Suppressor macrophage treated with lipopolysaccharide for 4 hours (primary cell): Measurements from ENCODE around the gene LENG1.

Source experiments
- DNase-seq: peaks from one replicate; pipeline ENCODE4 v3.0.0-alpha.2; 2020

LENG1 gene

DNA sequence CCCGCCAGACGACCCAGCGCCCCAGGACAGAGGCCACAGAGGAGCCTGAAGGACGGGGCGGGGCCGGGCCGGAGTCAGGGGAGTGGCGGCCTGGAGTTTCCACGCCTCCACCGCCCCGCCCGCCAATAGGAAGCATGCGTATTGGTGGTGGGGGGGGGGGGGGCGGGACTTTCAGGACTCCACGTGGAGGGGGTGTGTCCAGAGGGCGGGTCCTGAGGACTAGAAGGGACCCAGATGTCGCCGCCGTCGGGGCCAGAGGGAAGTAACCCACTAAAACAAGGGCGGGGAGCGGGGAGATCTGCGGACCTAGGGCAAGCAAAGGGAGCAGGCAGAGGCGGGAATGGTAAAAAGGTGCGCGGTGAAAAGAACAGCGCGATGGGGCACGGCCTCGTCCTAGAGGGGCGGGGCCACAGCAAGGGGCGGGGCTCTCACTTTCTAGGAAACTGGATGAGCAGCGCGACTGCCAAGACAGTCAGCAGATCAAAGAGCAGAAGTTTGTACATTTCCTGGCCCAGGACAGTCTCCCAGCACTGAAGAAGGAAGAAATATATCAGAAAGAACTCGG, 2.8 kb upstream of the LENG1 start:
- DNase-seq = peak; percentile 94

DNA sequence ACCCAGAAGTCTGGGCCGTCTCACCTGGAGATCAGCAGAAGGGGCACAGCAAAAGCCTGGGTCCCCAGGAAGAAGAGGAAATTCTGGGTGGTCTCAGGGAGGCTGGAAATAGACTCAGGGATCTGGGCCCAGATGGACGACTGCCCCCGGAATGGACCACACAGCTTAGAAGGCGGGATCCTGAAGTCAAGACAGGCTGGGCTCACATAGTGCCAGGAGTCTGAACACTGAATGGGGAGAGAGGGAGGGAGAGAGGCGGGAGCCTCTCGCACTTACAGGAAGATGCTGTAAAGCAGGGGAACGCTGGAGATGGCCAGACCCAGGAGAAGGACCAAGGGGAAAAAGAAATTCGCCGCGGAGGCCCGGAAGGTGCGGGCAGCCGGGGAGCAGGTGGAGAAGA, 1.3 kb upstream of the LENG1 start:
- no peak for DNase-seq

DNA sequence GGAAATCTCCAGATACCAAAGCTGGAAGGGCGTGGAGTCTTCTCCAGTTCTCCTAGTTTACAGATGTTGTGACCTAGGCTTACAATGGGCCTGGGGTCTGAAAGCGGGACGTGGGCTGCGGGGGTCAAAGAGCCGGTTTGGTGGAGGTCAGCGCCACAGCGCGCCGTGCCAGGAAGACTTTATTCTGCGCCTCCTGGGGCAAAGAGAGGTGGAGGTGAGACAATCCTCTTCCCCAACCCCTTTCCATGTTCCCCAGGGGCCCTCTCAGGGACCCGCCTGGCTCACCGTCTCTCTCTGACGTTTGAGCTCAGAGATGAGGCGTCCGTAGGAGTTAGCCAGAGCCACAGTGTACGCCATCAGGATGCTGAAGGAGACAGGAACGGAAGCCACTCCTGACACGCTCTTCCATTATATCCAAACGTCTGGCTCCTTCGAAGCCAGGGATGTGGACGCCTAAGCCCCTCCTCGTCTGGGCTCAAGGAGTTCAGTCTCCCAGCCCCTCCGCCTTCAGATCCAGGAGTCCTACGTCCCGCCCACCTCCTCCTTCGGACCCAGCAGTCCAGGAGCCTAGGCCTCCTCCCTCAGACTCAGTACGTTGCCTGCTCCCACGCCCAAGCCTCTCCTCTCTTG, 776 bp upstream of the LENG1 start:
- no peak for DNase-seq

DNA sequence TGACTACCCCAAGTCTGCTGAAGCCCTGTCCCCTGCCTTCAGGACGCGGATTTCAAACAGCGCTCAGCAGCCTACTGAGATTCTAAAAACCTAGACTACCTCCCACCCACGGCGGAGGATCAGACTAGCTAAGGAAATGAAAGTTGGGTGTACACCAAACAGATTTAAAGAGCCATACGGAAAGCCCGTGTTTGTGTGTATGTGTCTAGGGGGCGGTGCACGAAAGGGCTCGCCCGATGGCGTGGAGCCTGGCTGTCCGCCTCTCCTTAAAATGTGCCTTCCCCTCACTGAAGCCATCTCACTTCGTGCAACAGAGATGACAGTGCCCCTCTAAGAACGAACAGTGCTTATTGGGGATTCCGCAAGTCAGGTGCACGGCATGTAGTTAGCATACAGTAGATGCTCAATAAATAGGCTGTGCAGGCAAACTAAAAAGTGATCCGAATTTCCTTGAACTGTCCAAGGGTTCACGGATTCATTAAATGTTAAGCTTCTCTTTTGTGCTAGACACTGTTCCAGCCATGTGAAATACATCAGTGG, 639 bp downstream of the LENG1 start:
- DNase-seq = peak; percentile 54

DNA sequence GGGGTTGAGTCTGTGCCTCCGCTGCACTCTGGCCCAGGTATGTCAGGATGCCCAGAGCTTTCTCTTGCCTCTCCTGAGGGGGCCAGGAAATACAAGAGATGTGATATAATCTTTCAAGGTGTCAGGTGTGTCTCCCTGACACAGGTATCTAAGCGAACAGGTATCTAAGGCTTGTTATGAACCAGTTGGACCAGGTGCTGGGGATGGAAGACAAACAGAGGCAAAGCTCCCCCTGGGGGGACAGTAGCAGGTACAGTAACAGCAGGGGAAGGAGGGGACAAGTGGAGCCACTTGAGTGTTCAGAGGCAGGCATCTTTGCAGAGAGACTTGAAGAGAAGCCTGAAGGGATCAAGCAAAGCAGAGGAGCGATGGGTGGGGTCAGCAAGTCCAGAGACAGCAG, 2.6 kb downstream of the LENG1 start:
- DNase-seq = no peak

DNA sequence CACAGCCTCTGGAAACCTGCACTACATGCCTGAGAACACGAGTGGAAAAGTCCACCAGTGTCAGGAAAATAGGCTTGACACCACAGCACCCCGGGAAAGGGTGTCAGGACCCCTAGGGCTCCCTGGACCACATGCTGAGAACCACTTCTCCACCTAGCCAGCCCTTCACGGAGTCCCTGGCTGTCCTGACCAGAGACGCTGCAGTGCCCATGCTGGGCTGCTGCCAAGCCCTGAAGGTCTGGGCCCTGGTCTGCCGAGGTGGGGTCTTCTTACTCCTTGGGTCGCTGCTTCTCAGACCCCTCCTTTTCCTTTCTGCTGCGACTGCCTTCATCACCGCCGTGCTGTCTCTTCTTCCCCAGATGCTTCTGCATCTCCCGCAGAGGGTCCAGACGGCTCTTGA, 3.0 kb downstream of the LENG1 start:
- DNase-seq = no peak

DNA sequence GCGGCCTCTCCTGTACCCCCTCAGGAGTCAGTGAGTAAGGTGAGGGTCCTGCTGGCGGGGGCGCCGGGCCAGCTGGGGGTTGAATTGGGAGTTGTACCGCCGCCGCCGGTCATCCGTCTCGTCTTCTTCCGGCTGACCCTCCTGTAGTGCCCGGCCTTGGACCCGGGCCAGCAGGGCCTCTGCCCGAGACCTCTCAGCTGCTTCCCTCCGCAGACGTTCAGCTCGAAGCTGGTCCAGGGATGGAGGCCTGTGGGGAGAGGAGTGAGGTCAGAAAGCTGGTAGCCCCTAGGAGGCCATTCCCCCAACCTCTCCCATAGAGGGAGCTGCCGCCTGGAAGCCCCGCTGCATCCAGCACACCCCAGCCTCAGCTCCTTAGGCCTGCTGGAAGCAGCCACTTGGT, 3.8 kb downstream of the LENG1 start:
- DNase-seq = no peak

DNA sequence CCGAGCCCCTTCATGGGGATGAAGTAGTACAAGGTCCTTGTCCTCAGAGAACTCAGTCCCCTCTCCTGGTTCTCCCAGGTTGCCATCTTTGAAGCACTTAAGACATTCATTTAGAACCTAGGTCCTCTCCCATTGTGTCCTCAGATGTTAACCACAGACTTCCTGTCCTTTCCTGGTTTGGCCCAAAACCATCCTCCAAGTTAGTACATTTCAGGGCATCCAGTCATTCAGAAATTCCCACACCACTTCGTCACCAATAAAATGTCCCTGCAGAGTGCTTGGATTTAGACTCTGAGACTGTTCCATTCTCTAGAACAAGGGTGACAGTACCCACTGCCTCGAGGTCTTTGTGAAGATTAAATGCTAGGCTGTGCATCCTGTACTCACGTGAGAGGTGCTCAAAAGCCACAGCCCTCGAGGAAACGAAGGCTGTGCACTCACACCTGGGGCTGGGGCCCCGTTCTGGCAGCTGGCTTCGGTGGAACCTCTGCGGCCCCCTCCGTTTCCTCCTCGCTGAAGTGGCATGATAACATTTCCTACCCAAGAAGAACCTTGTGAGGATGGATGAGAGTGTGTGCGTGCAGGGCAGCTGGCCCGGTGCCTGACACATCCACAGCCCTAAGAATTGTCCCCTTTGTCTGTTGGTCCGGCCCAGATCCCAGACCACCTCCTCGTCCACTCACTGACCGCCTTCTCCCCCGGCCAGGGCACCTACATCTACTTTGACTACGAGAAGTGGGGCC, 4.7 kb downstream of the LENG1 start:
- no peak for DNase-seq

DNA sequence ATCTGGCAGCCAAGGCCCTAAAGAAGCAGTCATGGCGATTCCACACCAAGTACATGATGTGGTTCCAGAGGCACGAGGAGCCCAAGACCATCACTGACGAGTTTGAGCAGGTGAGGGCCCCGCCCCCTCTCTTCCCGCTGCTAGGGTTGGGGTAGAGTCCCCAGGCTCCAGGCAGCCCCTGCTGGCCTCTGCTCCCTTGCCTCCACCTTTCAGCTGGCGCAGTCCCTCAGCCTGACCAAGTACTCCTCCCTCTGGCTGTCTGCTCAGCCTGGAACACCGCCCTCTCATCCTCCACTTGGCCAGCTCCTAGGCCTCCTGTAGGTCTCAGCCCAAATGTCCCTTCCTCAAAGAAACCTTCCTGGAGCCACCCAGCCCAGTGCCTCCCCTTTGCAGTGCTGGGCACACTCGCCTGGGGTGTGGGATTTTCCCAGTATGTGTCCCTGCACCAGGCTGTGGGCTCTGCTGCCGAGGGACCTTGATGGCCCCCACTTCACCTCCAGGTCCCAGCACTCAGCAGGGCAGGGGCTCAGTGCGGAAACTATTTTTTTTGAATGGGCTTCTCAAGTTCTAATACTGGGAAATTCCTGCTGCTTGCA, 5.7 kb downstream of the LENG1 start:
- no peak for DNase-seq

DNA sequence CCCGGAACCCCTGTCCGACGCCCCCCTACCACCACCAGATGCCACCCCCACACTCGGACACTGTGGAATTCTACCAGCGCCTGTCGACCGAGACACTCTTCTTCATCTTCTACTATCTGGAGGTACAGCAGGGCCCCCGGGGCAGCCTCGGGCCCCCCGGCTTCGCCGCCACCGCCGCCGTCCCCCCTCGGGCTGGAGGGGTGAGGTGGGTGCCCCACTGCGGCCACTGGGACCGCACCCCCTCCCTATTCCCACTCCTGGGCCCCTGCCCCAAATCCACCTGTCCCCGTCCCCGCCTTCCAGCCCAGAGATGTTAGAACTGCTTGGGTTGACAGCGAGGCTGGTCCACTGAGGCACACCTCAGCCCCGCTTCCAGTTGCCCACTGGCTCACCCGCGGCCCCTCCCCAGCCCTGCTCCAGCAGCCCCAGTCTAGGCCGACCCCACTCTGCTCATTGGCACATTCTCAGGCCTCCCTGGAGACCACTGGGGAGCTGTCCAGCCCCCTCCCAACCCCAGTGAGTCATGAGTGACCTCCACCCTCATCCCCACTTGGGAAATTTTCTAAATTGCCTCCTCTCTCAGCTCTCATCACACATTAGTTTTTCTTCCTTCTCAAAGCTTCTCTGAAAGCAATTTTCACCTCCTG, 6.5 kb downstream of the LENG1 start:
- DNase-seq = no peak

DNA sequence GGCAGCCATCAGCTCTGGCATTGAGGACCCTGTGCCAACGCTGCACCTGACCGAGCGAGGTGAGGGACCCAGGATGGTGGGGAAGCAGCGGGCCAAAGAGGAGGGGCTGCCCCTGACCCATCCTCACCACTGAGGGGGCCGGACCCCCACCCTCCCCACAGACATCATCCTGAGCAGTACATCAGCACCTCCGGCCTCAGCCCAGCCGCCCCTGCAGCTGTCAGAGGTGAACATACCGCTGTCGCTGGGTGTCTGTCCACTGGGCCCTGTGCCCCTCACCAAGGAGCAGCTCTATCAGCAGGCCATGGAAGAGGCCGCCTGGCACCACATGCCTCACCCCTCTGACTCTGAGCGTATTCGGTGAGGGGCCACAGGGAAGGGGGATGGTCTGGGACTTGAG, 7.3 kb downstream of the LENG1 start:
- DNase-seq = no peak

DNA sequence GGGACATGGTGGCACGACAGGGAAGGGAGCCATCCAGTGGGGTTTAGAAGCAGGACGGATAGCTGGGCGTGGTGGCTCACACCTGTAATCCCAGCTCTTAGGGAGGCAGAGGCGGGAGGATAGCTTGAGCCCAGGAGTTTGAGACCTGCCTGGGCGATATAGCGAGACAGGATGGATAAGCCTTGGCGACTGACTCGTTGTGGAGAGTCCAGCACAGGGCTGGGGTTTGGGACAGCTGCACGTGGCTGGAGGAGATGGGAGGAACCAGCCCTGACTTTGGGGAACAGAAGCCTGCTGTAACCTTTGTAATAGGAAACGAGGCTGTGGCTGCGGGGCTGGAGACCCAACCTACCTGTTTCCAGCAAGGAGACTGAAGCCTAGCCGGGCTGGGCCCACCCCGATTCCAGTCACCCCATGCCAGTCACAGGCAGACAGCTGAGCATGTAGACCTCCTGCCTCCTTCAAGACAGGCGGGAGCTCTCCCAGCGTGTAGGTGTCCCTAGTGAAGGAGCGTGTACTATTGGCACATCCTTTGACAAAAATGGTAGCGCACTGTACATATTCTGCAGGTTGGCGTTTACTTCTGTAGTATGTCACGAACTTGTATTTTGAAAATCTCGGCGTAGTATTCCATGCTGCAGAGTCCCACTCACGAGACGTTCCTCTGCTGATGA, 8.0 kb downstream of the LENG1 start:
- no peak for DNase-seq

DNA sequence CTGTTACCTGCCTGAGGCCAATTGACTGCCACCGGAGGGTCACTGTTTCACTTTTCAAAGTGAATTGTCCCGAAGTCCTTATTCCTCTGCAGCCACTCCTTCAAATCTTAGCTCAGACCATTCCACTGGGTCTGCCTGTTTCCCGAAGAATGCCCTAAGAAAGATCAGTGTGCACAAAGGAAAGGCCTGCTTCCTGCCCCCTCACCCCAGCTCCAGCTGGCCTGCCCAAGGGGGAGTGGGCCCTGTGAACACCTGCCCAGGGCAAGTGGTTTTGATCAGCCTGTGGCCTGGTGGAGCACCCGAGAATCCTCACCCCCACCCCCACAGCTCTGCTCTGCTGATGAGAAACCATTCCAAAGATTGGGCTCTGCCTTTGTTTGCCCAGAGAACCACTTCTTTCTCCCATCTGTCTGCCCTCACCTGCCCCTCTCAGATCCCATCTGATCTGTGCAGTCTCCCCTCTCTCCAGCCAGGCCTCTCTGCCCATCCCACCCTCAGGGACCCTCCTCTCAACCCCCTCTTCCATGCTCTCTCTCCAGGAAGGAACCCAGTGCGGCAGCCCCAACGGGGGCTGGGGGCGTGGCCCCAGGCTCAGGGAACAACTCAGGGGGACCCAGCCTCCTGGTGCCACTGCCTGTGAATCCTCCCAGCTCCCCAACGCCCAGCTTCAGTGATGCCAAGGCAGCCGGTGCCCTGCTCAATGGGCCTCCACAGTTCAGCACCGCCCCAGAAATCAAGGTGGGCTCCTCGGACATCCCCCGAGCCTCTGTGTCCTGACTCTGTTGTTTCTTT, 10.3 kb downstream of the LENG1 start:
- DNase-seq = no peak

DNA sequence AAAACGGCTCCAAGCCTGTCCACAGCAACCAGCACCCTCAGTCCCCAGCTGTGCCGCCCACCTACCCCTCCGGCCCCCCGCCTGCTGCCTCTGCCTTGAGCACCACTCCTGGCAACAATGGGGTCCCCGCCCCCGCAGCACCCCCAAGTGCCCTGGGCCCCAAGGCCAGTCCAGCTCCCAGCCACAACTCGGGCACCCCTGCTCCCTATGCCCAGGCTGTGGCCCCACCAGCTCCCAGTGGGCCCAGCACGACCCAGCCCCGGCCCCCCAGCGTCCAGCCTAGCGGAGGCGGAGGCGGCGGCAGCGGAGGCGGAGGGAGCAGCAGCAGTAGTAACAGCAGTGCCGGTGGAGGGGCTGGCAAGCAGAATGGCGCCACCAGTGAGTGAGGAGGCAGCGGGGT, 11.4 kb downstream of the LENG1 start:
- no peak for DNase-seq

DNA sequence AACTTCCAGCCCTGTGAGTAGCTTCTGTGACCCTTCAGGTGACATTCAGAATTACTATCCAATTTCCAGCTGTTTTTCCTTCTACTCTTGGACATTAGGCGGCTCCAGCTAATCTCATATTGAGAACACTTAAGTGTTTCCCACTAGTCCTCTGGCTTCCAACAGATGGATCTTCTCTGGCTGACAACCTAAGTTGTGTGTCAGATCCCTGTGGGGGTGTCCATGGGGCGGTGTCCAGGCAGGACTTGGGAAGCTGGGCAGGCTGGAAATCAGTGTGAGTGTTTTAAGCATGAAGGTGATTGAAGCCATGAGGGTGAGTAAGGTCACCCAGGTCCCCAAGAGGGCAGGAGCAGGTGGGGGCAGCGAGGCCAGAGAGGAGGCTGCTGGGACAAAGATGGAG, 11.8 kb downstream of the LENG1 start:
- no peak for DNase-seq

DNA sequence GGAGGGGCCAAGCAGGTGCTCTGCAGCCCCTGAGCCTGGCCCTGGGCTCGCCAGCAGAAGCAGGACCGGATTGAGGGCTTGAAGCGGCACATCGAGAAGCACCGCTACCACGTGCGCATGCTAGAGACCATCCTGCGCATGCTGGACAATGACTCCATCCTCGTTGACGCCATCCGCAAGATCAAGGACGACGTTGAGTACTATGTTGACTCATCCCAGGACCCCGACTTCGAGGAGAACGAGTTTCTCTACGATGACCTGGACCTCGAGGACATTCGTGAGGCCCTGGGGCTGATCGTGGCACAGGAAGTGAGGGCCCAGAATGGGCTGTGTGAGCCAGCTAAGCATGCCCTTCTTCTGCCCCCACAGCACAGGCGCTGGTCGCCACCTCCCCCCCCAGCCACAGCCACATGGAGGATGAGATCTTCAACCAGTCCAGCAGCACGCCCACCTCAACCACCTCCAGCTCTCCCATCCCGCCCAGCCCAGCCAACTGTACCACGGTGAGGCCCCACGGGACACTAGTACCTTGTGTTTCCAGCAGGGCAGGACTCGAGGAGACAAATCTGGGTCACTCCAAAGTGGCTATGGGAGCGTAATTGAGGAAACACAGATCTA, 13.9 kb downstream of the LENG1 start:
- no peak for DNase-seq

DNA sequence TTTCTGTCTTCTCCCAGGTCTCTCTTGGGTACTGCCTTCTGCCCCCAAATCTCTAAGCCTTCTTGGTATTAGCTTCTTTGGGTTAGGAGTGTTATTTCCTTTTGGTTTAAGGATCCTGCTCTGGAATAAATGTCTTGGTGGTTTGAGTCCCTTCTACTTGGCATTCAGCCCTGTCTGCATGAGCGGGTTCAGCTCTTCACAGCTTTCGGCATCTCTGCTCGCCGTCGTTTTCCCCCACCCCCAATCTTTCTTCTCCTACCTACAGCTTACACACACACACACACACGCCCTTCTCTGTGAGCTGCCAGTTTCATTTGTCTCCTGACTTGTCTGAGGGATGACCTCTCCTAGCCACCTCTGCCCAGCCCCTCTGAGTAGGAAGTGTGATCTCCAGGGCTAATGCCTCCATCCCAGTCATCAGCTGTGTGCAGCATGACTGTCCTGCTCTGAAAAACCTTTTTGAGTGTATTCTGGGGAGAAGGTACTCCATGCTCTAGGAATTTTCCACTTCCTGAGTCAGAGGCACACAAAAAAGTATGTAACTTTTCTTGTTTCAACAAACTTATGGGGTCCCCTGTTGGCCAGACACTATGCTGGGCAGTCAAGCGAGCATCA, 17.2 kb downstream of the LENG1 start:
- no peak for DNase-seq

DNA sequence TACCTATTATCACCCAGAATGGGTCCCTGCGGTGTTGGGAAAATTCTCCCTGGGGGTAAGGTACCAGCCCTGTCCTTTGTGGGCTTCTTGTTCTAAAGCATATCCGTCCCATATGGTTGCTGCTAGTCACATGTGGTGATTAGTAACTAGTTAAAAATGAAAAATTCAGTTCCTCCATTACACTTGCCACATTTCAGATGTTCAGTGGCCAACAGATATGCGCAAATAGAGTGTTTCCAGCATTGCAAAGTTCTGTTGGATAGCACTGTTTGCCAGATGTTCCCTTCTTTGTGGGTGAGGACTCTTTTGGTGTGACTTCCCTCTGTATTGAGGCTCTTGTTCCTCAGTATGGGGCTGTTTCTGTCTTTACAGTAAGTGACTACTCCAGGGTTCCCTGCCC, 18.2 kb downstream of the LENG1 start:
- DNase-seq = no peak

DNA sequence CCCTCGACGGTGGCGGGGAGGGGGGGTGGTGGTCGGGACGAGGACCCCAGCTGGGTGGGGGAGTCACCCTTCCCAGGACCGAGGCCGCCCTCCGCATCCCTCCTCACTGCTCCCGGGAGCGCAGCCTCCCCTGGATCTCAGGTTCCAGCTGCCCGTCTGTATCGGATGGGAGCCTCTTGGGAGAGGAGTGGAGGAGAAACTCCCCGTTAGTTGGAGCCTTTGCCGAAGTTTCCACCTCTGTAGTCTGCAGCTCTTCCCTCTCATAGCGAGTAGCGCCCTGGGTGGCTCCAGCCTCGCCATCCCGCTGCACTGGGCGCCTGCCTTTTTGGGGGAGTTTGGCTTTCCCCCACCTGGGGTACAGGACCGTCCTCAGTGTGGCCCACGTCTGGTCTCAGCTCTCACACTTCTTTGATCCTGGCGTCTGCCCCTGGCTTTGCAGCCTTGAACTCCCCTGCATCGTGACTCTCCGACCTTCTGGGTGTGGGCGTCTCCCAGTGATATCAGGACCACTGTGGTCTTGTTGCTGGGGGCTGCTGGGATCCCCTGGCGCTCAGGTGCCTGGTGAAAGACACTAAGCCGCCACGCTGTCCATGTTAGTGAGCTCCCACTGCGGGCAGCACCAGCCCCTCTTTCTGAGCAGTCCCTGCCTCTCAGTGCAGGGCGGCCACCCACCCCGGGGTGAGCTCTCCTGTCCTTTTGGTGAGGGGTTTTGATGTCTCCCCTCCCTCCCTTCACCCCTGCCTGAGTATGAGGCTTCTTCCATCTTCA, 20.8 kb downstream of the LENG1 start:
- no peak for DNase-seq
